SK-N-MC (cell line): ENCODE measurements around the gene EML2.

ENCODE experiments used
- DNase-seq: peaks from one replicate; pipeline ENCODE4 v3.0.0-alpha.2; 2011; ENCODE audit warnings: low read depth, low spot score
- H3K27ac ChIP-seq: fragments of 200-600 bp; sonication (generic); 2 replicates; pipeline ENCODE4 v1.5.1; 2016; ENCODE audit warnings: mixed run types
- H3K36me3 ChIP-seq: fragments of 200-600 bp; sonication (generic); 2 replicates; pipeline ENCODE4 v1.6.1; 2017; ENCODE audit warnings: antibody characterized with exemption, low read length, mixed read lengths; ENCODE audit not compliant: insufficient read depth
- H3K4me3 ChIP-seq: fragments of 200-600 bp; sonication (generic); 2 replicates; pipeline ENCODE4 v1.5.1; 2016
- H3K9ac ChIP-seq: fragments of 200-600 bp; sonication (generic); 2 replicates; pipeline ENCODE4 v1.8.0; 2017; ENCODE audit warnings: mixed run types, mixed read lengths; ENCODE audit not compliant: insufficient read length
- H3K9me3 ChIP-seq: fragments of 200-600 bp; sonication (generic); 2 replicates; pipeline ENCODE4 v1.6.1; 2017; ENCODE audit warnings: low read depth, mild to moderate bottlenecking, antibody characterized with exemption, low read length, moderate library complexity, mixed read lengths
- EZH2 ChIP-seq: fragments of 200-600 bp; sonication (generic); IDR thresholded peaks from one replicate; pipeline ENCODE4 v1.6.1; 2017; ENCODE audit warnings: antibody characterized with exemption
- FOXP2 ChIP-seq: optimal IDR thresholded peaks from 2 replicates; pipeline ENCODE3; 2011; ENCODE audit warnings: mild to moderate bottlenecking, moderate library complexity; ENCODE audit not compliant: insufficient read depth; ENCODE audit errors: extremely low read length, control extremely low read depth
- POLR2AphosphoS5 ChIP-seq: IDR thresholded peaks from 2 replicates; pipeline ENCODE4 v1.6.1; 2012; ENCODE audit warnings: mild to moderate bottlenecking, low read depth, low read length, borderline replicate concordance

EML2 gene

DNA sequence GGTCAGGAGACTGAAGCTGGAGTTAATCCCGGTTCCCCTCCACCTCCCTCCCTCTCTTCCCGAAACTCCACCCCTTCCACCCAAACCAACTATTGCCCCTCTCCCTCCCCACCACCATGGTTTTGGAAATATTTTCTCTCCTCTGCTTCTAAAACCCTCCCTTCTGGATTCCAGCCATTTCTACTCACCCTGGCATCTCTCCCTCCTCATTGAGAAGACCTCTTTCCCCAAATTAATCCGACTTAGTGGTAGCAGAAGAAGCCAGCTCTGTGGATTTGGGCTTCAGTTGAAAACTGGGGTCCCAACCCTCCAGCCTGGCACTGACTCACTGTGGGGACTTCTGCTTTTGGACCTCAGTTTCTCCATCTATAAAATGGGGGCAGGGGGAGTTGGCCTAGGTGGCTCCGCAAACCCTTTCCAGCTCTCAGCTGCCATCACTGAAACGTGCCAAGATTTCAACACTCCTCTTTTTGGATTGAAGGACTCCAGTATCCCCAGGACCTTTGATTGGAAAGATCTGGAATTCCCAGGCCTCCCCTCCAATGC is 38.8 kb downstream of the EML2 start:
- Histone ChIP-seq H3K4me3 (no peak overlapping the region), H3K9ac (no peak overlapping the region)
- TF ChIP-seq EZH2 (no peak), POLR2AphosphoS5 (no peak), FOXP2 (no peak)

DNA sequence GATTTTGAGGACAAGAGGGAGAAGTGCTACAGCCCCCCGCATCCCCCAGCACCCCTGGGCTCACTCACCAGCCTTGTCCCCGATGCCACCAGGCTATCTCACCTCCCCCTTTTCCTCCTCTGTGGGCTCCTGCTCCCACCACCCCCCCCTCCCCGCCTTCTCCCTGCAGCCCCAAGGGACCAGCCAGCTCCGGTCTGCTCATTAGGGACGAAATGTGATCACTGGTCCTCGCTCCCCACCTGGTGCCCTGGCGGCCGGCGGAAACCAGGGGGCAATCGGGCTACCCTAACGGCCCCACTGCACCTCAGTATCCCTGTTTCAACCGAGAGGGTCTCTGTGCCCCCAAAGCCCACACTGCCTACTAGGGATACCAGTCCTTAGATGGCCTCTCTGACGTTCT is 39.9 kb downstream of the EML2 start:
- TF ChIP-seq POLR2AphosphoS5 (no peak), EZH2 (no peak)
- Histone ChIP-seq H3K9me3 (no peaks in the 10 kb centered on the region), H3K36me3 (no peaks in the 10 kb centered on the region), H3K4me3 (no peak overlapping the region), H3K27ac (no peak overlapping the region), H3K9ac (no peak overlapping the region)
- DNase-seq = no peak

More for the DNA sequence above, 38.8 kb downstream of the EML2 start:
- Histone ChIP-seq H3K27ac (no peak overlapping the region), H3K9me3 (no peaks in the 10 kb centered on the region), H3K36me3 (no peaks in the 10 kb centered on the region)
- DNase-seq = no peak

DNA sequence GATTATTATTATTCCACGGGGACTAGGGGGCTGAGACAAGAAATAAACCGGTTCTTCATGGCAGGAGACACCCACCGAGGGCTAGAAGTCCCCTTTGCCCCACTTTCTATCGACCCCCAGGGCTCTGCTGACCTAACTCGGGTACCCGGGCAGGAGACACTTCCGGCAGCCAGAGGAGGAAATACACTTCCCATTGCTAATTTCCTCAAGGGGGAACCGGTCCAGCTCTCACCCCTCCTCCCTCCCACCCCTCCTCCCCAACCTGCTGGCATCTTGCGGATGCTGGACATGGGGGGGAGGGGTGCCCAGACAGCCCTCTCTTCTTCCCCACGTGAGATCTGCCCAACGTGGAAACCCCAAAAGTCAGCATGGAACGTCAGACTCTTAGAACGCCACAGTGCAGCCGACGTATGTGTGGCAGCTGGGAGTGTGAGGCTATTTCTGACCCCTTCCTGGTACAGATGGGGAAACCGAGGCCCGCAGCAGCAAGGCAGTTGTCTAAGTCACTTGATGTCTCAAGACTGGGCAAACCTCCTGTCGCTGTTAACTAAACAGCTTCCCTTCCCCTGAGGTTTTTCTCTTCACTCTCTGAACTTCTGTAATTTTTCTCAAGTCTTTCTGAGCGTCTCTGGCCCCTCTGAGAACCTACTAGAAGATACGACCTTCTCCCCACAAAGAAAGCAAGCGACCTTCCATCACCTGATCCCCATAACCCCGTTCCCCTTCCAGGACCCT is 40.8 kb downstream of the EML2 start:
- H3K27ac ChIP-seq = no peak overlapping the region
- no peak for DNase-seq
- H3K4me3 ChIP-seq = no peak overlapping the region
- H3K9ac ChIP-seq = no peak overlapping the region
- no peaks in the 10 kb centered on the region for H3K9me3 ChIP-seq
- no peak for TF ChIP-seq EZH2
- TF ChIP-seq FOXP2 = no peak
- no peak for TF ChIP-seq POLR2AphosphoS5
- H3K36me3 ChIP-seq = no peaks in the 10 kb centered on the region

DNA sequence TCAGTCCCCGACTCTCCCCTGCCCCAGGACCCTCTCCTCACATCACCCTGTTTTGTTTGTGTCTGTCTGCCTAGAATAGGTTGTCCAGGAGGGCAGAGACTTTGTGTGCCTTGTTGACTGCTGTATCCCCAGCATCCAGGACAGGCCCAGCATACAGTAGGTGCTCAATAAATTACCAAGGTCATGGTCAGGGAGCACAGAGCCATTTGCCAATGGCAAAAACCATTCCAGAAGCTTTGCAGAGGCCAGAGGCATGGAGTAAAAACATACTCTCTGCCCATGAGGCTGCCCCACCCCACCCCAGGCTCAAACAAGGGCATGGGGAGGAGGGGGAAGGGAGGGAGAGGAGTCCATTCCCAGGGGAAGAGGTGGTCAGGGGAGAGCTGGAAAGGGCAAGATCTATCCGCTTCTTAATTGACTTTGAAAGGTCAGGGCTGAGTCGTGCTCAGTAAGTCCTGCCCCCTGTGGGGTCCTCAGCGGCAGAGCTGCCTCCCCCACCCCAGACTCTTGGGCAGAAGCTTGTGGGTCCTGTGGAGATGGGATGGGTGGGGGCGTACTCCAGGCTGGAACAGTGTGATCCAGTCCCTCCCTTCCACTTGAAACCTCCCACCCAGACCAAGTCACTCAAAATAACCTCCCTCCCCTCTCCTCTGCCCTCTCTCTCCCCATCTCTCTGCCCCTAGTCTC is 41.6 kb downstream of the EML2 start:
- H3K9me3 ChIP-seq = no peaks in the 10 kb centered on the region
- DNase-seq = no peak
- no peak overlapping the region for H3K4me3 ChIP-seq
- no peak overlapping the region for H3K9ac ChIP-seq
- no peak overlapping the region for H3K27ac ChIP-seq
- no peak for TF ChIP-seq EZH2
- no peak for TF ChIP-seq FOXP2
- TF ChIP-seq POLR2AphosphoS5 = no peak
- no peaks in the 10 kb centered on the region for H3K36me3 ChIP-seq

DNA sequence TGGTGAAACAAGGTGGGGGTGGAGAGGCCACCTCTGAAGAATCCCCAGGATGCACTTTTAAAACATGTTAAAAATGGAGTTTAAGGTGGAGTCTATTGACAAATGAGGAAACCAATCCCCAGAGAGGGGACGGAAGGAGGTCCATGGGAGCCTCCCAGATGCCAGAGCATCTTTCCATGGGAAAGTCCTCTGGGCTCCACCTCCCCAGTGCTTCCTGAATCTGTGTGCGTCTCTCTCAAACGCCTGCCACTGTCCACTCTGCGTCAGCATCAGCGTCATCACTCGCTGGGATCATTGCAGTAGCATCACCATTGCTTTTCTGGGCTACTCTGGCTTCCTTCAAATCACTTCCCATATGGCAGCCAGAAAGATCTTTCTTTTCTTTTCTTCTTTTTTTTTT is 43.4 kb downstream of the EML2 start:
- Histone ChIP-seq H3K4me3 (no peak overlapping the region), H3K9me3 (no peaks in the 10 kb centered on the region), H3K36me3 (no peaks in the 10 kb centered on the region), H3K9ac (no peak overlapping the region), H3K27ac (no peak overlapping the region)
- no peak for TF ChIP-seq FOXP2
- no peak for TF ChIP-seq EZH2
- no peak for TF ChIP-seq POLR2AphosphoS5
- DNase-seq = no peak

DNA sequence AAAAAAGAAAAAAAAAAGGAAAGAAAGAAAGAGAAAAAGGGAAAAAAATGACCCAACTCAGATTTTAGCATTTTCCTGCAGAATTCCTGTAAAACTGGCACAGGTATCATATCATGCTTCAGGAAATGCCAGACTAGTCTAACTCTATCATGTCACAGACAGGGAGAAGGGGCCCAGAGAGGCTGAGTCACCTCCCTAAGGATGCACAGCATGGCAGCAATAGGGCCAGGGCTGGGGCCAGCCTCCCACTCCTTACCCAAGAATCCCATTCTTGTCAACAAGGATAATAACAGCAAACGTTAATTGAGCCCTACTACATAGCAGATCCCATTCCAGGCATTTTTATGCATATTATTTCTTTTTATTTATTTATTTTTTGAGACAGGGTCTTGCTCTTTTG is 45.7 kb downstream of the EML2 start:
- no peaks in the 10 kb centered on the region for H3K36me3 ChIP-seq
- H3K9ac ChIP-seq = no peak overlapping the region
- H3K9me3 ChIP-seq = no peaks in the 10 kb centered on the region
- H3K27ac ChIP-seq = no peak overlapping the region
- TF ChIP-seq EZH2 (no peak), POLR2AphosphoS5 (no peak), FOXP2 (no peak)
- DNase-seq = no peak
- no peak overlapping the region for H3K4me3 ChIP-seq

DNA sequence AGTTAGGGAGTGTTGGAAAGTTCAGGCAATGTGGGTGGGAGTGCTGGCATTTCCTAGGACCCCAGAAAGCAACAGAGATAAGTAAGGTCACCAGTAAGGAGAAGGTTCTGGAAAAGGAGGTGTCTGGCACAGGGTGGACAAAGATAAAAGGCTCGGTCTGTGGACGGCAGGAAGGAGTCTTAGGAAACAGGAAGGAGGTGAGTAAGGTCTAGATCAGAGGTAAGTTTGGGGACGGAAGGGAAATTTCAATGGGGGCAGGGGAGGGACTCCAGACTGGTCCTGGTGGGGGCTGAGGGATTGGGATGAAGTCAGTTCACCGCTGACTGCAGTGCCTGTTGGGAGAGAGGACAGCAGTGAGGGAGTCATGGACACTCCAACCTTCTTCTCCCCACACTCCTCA is 46.8 kb downstream of the EML2 start:
- Histone ChIP-seq H3K27ac (no peak overlapping the region), H3K9me3 (no peaks in the 10 kb centered on the region), H3K4me3 (no peak overlapping the region), H3K36me3 (no peaks in the 10 kb centered on the region), H3K9ac (no peak overlapping the region)
- DNase-seq = no peak
- TF ChIP-seq POLR2AphosphoS5 (no peak), EZH2 (no peak), FOXP2 (no peak)

DNA sequence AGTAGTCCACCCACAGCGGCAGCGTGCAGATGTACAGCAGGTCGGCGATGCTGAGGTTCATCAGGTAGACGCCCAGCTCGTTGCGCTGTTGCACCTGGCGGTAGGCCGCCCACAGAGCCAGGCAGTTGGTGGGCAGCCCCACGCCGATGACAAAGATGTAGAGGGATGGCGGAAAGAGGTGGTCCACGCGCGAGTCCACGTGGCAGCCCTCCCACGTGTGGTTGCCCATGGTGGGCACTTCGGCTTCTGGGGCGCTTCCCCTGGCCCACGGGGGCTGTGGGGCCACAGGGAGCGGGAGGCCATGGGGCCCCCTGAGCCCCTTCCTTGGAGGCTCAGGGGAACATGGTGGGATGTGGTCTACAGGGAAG is 47.6 kb downstream of the EML2 start:
- no peak overlapping the region for H3K9ac ChIP-seq
- no peak overlapping the region for H3K27ac ChIP-seq
- no peaks in the 10 kb centered on the region for H3K9me3 ChIP-seq
- no peaks in the 10 kb centered on the region for H3K36me3 ChIP-seq
- TF ChIP-seq EZH2 (no peak), POLR2AphosphoS5 (no peak), FOXP2 (no peak)
- H3K4me3 ChIP-seq = no peak overlapping the region
- DNase-seq = no peak
